Measurements from ENCODE around the gene ADAMTS13.

DNA sequence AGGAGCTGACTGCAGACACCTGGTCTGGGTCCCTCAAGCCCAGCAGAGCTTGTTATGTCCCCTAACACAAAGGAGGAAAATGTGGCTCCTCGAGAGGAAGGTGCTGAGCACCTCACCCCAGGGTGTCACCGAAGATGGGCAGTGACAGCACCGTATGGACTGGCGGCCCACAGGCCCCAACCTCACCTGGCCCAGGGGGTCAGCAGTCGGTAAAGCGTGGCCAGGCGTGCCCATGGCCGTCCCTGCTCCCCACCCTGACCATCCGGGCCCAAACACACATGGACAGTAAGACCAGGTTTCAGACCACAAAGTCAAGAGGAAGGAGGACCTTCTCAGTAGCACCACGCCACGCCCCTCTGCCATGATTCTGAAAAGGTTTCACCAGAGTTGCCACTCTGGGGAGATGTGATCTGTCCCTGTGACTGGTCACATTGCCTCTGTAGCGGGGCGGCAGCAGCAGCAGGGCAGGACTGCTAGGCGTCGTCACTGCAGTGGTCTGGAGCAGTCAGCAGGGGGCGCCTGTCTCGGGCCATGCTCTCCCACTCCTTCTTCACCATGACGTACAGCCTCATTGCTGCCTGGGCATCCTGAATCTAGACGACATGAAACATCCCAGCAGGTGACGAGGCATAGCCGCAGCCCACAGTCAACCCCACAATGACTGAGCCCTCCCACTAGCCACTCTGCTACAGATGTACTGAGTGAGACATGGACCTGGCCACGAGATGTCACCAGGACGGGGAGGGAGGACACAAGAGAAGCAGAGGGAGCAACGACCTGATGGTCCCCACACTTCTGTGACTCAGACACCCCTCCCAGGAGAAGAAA lies 15.5 kb upstream of the ADAMTS13 start:
- TF ChIP-seq TP53 (CRISPR knock-in tag; IDR thresholded peaks at IDR 0.05) (no peak), OVOL2 (CRISPR knock-in tag; IDR thresholded peaks at IDR 0.05; ENCODE audit: borderline replicate concordance) (no peak), PRDM15 (CRISPR knock-in tag; IDR thresholded peaks at IDR 0.05) (no peak), ESRRA (CRISPR knock-in tag; IDR thresholded peaks at IDR 0.05; ENCODE audit: borderline replicate concordance) (no peak)
- TF ChIP-seq, protein P1, sequence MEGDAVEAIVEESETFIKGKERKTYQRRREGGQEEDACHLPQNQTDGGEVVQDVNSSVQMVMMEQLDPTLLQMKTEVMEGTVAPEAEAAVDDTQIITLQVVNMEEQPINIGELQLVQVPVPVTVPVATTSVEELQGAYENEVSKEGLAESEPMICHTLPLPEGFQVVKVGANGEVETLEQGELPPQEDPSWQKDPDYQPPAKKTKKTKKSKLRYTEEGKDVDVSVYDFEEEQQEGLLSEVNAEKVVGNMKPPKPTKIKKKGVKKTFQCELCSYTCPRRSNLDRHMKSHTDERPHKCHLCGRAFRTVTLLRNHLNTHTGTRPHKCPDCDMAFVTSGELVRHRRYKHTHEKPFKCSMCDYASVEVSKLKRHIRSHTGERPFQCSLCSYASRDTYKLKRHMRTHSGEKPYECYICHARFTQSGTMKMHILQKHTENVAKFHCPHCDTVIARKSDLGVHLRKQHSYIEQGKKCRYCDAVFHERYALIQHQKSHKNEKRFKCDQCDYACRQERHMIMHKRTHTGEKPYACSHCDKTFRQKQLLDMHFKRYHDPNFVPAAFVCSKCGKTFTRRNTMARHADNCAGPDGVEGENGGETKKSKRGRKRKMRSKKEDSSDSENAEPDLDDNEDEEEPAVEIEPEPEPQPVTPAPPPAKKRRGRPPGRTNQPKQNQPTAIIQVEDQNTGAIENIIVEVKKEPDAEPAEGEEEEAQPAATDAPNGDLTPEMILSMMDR (IDR thresholded peaks at IDR 0.05) = peak; percentile 92
- TF ChIP-seq, protein P2, sequence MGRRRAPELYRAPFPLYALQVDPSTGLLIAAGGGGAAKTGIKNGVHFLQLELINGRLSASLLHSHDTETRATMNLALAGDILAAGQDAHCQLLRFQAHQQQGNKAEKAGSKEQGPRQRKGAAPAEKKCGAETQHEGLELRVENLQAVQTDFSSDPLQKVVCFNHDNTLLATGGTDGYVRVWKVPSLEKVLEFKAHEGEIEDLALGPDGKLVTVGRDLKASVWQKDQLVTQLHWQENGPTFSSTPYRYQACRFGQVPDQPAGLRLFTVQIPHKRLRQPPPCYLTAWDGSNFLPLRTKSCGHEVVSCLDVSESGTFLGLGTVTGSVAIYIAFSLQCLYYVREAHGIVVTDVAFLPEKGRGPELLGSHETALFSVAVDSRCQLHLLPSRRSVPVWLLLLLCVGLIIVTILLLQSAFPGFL (CRISPR knock-in tag; IDR thresholded peaks at IDR 0.05; ENCODE audit: borderline replicate concordance) = no peak
